CD4-positive, alpha-beta T cell treated with Interleukin-17A for 1 hour (primary cell): ENCODE measurements around the gene GIPC1.
"Not testable (repeated sequence)": the region's sequence is repeated elsewhere in the genome, so short reads cannot be mapped to it uniquely, and the experiment has no call there.

Experiments used
- DNase-seq: peaks from one replicate; pipeline ENCODE4 v3.0.0-alpha.2; 2020

Gene GIPC1, protein sequence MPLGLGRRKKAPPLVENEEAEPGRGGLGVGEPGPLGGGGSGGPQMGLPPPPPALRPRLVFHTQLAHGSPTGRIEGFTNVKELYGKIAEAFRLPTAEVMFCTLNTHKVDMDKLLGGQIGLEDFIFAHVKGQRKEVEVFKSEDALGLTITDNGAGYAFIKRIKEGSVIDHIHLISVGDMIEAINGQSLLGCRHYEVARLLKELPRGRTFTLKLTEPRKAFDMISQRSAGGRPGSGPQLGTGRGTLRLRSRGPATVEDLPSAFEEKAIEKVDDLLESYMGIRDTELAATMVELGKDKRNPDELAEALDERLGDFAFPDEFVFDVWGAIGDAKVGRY

DNA sequence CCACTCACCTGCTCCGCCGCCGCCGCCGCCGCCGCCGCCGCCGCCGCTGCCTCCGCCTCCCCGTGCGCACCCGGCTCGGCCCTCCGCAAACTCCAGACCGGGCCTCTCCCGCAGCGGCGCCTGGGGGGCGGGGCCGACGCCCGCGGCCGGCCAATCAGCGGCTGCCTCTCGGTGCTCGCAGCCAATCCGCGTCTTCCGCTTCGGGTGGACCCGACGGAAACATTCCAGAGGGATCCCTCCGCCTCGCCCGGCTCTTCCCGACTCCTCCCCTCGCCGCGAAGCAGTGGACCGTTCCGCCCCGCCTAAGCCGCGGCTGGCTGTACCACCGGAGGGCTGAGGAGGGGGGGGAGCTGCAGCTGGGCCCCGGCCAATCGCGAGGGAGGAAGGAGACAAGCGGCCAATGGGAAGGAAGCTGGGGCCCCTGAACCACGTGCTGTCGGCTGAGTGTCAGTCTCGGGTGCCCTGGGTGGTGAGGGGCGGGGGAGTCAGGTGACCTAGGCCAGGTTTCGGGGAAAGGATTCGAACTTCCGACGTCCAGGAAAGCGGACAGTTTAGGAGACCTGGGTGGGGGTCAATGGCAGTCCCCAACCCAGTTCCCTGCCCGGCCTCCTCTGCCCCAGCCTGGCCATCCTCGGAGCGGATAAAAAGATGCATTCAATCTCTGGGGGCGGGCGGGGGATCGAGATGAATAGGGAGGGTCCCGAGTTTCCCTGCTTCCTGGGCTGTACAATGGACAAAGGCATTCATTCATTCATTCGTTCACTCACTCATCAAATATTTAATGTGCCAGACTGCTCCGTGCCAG is at the start of gene GIPC1:
GIPC1 (minus strand) TSS at position 99 of the 805 bp plus-strand sequence. CDS start 13,151 bp downstream, outside the sequence.
- DNase-seq: peak; percentile 86

DNA sequence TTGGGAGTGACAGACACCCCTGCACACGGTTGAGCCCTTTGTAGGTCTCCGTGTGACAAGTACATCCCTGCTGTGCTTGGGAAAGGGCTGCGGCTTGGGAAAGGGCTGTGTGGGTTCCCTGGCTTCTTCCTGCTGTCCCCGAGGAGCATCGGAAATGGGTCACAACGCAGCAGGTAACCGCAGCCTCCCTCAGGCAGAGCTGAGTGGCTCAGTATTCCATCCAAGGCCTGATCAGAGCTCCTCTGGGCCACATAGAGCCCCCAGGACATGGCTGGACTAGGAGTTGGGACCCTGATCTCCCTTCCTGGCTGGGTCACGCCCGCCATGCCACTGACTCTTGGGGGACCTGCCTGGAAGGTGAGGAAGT is 49.8 kb upstream of the GIPC1 start:
- no peak for DNase-seq

DNA sequence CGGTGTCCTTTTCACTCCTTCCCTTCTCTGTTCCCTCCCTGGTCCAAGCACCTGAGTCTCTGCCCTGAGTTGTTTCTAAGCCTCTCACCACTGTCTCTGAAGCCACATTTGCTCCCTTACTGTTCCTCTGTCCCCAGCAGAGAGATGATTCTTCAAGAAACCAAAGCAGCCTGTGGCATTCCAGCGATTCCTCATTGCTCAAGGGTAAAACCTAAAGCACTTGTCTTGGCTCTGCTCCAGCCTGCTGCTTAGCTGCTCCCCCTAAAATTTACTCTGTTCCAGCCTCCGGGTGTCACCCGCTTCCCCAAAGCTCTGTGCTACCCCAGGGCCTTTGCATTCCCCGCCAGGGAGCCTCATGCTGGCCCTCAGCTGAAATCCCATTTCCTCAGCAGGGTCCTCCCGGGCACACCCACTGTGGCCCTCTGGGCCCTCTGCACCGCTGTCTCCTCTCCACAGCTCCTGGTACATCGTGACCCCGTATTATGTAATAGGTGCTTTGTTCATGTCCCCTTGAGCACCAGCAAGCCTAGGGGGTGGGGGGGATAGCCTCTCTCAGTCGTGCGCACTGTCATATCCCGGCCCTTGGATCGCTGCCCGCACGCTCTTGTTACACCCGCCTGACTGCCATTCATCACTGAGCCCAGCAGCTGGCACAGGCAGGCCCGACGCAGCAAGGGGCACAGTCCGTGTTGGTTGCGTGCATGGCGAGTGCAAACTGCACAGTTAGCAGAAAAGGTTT is 49.2 kb upstream of the GIPC1 start:
- DNase-seq: no peak

DNA sequence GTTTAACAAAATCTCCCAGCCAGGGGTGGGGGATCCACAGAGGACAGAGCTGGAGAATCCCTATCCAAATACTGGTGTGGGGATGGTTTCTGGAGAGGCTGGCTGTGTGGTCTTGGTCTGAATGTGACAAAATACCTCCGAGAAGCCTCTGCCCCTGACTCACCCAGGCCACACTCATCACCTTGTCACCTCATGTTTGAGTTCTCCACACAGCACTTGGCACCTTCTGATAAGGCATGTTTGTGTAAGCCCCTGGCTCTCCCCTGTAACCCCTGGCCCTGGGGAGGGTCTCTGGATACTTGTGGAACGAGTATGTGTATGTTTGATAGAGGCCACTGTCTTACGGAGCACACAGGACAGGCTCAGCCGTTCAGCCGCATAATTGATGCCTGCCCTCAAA is 48.1 kb upstream of the GIPC1 start:
- DNase-seq: no peak

DNA sequence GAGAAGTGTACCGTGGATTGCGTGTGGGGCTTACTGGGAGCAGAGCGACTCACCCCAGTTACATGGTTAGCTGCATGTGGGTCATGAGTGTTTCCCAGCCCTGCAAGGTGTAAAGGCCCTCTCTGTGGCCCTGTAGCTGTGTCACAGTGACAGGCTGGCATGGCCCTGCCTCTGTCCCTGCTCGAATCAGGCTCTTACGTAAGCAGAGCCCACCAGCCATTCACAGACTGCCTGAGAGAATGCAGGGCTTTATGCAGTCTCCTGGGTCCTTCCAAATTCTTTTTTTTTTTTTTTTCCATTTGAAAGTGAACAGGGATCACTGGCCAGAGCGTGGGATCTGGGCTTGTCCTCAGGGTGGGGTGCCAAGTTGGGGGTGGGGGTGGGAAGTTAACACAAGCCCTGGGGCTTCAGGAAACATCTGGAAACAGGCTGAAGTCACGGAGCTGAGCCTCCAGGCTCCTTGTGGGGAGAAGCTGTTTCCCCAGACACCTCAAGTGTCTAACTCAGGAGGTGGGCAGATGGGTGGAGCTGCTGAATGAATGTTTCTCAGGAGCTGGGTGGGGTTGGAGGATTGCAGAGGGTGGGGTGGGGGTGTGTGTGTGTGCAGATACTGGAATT is 46.9 kb upstream of the GIPC1 start:
- DNase-seq: no peak

DNA sequence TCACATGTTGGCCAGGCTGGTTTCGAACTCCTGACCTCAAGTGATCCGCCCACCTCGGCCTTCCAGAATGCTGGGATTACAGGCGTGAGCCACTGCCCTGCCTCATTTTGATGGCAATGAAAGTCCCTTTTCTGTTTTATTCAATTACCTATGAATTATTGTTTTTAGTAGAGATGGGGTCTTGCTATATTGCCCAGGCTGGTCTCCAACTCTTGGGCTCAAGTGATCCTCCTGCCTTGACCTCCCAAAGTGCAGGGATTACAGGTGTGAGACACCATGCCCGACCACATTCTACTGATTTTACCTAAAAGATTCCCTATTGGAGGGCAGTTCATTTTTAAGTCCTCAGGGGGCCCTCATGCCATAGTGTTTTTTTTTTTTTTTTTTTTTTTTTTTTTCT is 46.1 kb upstream of the GIPC1 start:
- DNase-seq: not testable (repeated sequence)

DNA sequence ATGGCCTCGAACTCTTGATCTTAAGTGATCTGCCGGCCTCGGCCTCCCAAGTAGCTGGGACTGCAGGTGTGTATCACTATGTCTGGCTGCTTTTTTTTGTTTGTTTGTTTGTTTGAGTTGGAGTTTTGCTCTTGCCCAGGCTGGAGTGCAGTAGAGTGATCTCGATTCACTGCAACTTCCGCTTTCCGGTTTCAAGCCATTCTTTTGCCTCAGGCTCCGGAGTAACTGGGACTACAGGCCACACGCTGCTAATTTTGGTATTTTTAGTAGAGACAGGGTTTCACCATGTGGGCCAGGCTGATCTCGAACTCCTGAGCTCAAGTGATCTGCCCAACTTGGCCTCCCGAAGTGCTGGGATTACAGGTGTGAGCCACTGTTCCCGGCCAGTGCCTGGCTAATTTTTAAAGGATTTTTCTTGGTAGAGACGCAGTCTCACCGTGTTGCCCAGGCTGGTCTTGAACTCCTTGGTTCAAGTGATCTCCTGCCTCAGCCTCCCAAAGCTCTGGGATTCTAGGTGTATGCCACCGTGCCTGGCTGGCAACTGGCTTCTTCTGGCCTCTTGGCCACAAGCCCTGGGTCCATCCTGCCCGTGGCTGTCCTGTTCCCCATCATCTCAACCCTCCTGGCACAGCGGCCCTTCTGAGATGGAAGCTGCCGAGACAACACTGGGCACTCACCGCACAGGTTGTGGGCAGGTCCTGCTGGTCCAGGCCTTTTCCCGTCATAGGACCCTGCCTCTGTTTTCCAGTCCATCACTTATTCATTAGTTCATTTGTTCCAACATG is 45.0 kb upstream of the GIPC1 start:
- no peak for DNase-seq

DNA sequence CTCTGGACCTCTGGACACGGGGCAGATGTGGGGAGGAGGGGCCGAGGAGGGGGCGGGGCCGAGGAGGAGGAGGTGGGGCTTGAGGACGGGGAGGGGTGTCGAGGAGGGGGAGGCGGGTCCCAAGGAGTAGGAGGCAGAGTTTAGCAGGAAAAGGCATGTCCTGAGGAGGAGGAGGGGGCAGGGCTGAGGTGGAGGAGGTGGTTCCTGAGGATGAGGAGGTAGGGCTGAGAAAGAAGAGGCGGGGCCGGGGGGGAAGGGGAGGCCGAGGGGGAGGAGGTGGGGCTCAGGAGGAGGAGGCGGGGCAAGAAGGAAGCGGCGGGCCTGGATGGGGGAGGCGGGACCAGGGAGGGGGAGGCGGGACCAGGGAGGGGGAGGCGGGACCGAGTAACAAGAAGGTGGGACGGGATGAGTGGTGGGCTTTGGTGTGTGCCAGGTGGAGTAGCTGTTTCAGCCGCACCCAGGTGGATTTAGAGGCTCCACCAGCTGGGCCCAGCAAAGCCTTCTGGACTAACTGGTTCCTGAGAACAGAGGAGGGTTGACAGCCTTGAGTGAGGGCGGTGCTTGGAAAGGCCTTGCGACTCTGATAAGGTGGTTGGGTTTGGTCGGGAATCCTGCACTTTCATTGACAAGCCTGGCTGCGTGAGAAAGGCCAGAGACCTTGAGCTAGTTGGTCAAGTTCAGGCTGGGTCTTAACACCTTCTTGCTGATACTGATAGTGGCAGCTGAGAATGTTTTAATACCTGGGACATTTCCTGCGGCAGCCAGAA is 41.2 kb upstream of the GIPC1 start:
- peak; percentile 66 for DNase-seq

DNA sequence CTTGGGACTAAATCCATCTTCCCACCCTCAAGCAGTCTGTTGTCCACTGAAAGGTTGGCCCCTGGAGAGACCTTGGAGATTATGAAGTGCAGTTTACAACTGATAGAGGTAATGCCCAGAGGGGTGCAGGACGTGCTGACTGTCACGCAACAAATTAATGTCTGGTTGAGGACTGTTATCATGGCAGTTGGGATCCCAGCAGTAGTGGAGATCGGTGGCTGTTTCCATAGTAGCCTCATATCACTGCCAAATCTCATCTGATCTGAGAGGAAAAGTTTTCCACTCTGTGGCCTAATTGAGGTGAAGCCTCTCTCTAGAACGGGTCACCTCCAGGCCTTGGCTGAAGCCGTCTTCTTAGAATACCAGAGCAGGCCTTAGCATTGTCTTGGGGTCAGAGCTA is 37.5 kb upstream of the GIPC1 start:
- DNase-seq: no peak

DNA sequence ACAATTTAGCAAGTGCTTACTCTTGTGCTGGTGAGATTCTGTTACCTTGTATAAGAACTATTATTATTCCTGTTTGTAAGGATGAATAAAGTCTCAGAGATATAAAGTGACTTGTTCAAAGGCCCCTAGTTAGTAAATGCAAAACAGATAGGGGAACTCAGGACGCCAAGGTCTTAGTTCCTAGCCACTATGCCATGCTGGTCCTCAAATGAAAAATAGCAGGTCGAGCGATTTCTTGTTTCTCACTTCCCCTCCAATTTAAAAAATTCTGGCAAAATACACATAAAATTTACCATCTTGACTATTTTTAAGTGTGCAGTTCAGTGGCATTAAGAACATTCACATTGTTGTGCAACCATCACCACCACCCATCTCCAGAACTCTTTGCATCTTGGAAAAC is 34.6 kb upstream of the GIPC1 start:
- DNase-seq: no peak

DNA sequence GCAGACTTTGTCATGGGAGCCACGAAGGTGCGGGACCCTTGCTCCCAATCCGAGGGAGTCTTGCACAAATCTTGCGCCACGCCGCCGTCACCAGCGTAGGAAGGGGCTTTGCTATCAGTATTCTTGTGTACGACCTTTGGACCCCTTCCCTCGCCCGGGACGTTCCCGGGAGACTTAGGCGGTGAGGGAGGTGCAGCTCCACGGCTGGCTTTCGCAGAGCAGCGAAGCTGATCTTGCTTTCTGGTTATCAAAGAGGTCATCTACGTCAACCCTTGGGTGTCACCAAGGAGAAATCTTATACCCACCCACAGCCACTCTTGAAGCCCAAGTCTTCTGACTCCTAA is 34.0 kb upstream of the GIPC1 start:
- peak; percentile 60 for DNase-seq

DNA sequence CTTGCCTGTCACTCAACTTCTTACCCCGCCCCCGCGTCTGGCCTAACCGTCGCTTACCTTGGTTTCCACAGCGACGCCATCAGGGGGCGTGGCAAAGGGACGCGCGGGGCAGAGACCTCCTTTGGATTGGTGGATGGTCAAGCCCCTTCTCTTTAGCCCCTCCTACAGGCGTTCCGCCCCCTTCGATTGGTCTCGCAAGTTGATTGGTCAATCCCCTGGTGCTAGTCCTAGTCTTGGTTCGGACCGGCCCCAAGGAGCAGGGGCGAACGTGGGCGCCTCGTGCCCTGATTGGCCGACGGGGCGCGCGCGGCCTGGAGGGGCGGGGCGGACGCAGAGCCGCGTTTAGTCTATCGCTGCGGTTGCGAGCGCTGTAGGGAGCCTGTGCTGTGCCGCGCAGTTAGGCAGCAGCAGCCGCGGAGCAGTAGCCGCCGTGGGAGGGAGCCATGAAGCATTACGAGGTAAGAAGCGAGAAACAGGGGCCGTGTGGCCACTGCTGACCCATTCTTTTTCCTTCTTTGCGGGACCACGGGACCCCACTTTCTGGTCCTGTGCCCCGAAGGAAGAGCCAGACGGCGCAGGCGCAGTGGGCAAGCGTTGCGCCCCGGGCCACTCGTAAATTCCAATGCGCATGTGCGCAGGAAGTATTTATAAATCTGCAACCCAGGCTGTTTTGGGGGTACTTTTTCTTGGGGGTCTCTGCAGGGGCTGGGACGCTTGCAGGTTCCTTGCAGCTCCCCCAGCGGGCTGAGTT is 33.5 kb upstream of the GIPC1 start, which contains the start of gene TECR:
TECR (plus strand) TSS at position 341 of the 751 bp plus-strand sequence; CDS start at position 444, 103 bp downstream.
- DNase-seq: peak; percentile 100

DNA sequence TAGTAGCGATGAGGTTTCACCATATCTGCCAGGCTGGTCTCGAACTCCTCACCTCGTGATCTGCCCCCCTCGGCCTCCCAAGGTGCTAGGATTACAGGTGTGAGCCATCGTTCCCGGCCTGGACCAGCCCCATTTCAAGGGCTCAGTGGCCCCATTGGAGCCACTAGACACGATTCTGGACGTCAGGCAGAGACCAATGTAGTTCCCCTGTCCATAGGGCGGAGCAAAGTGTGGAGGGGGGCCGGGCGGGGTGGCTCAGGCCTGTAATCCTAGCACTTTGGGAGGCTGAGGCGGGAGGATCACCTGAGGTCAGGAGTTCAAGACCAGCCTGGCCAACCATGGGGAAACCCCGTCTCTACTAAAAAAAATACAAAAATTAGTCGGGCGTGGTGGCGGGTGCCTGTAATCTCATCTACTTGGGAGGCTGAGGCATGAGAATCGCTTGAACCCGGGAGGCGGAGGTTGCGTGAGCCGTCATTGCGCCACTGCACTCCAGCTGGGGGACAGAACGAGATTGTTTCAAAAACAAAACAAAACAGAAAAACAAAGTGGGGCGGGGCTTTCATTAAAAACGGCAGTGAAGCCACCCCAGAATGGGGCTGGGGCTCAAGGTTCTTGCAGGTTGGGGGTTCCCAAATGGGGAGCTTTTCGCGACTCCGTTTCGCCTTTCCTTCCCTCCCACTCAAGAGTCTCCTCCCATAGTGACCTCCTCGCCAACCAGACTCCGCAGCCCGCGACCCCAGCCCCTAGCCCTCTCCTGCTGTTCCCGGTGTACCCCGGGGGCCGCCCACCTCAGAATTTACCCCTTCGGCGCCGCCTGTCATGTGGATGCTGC is 32.7 kb upstream of the GIPC1 start:
- DNase-seq: no peak

DNA sequence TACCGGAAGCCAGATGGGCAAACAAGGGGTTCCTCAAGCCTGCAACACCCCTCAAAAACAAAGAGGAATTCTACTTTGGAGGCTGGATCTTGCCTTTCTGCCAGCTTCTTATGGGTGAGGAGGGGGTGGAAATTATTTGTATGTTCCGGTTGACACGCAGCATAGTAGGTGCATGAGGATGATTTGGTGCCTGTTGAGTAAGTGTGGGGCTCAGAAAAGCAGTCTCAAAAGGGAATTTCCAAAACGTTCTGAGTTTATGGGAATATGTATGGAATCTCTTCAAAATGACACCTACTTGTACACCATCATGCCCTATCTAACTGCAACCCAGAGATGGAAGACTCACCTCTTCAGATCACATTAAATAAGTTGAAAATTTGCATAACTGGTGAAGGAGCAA is 30.5 kb upstream of the GIPC1 start:
- no peak for DNase-seq

DNA sequence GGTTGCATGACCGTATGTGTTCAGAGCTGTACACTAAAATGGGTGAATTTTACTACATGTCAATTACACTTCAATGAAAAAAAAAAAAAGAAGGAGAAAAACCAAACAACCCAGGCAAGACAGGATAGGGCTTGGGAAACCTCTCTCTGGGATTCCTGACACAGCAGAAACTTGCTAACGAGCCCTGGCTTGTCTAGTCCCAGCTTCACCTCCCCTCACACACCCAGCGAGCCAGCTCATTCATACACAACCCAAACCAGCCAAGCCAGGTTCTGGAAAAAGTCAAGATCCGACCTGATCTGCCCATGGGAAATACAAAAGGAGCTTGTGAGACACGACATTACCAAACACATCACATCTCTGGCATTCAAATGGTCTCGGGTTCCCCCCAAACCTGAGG is 29.8 kb upstream of the GIPC1 start:
- no peak for DNase-seq

DNA sequence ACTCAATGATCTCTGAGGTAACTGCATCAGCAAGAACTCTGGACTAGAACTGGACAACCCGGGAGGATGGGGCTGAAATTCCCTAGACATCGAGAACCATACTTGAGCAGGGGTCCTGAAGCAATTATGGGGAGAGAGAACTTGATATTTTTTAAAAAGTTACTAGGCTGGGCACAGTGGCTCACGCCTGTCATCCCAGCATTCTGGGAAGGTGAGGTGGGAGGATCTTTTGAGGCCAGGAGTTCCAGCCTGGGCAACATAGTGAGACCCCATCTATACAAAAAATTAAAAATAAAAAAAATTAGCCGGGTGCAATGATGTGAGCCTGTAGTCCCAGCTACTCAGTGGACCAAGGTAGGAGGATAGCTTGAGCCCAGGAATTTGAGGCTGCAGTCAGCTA is 24.6 kb upstream of the GIPC1 start:
- DNase-seq: no peak

DNA sequence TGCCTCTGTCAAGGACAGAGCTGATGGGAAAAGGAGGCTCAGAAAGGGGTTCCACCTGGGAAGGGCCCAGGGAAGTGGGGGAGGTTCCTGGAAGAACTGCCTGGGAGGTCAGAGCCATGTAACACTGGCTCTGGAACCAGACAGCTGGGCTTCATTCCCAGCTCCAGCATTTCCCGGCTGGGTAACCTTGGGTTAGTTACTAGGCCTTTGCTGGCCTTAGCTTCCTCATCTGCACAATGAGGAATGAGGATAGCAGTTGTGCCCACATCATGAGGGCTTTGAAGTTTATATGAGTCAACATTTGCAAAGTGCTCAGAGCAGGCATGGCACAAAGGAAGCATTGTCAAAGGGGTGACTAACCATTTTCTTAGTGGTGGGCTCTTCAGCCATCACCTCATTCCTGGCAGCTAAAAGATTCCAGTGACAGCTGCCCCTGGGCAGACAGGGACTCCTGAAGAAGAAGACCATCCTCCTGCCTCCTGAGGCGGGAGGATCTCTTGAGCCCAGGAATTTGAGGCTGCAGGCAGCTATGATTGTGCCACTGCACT is 24.0 kb upstream of the GIPC1 start:
- peak; percentile 25 for DNase-seq

DNA sequence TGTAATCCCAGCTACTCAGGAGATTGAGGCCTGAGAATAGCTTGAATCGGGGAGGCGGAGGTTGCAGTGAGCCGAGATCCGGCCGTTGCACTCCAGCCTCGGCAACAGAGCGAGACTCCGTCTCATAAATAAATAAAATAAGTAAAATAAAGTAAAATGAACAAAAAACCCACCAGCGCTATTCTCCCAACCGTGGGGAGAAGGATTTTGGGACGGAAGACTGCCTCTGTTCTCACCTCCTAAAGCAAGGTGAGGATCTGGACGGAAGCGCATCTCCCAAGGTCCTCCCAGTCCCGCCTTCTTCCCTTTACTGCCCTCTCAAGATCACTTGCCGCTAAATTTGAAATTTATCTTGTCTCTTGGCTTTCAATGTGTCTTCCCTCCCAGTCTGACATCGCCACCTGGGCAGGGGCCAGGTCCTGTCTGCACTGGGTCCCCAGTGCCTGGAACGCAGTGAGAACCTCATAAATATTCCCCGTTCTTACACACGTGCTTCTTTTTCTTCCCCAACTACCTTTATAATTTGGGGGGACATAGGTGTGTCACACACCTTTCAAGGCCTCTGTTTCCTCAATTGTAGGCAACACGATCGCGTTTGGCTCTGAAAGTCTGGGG is 23.4 kb upstream of the GIPC1 start:
- DNase-seq: no peak
